KOPT-K1 (cell line): Measurements from ENCODE around the gene MSL1.

Experiments used
- H3K27ac ChIP-seq: fragments of 200-600 bp; sonication (generic); 2 replicates; pipeline ENCODE4 v1.5.1; 2016; ENCODE audit warnings: antibody characterized with exemption, mild to moderate bottlenecking, low read depth, low read length; ENCODE audit not compliant: poor library complexity, severe bottlenecking
- H3K36me3 ChIP-seq: fragments of 200-600 bp; sonication (generic); 2 replicates; pipeline ENCODE4 v1.5.1; 2017; ENCODE audit warnings: antibody characterized with exemption, mild to moderate bottlenecking, low read length, moderate library complexity; ENCODE audit not compliant: insufficient read depth
- H3K9me3 ChIP-seq: fragments of 200-600 bp; sonication (generic); 2 replicates; pipeline ENCODE4 v1.5.1; 2017; ENCODE audit warnings: antibody characterized with exemption, low read length, mild to moderate bottlenecking; ENCODE audit not compliant: insufficient read depth, poor library complexity, severe bottlenecking

Gene MSL1

DNA sequence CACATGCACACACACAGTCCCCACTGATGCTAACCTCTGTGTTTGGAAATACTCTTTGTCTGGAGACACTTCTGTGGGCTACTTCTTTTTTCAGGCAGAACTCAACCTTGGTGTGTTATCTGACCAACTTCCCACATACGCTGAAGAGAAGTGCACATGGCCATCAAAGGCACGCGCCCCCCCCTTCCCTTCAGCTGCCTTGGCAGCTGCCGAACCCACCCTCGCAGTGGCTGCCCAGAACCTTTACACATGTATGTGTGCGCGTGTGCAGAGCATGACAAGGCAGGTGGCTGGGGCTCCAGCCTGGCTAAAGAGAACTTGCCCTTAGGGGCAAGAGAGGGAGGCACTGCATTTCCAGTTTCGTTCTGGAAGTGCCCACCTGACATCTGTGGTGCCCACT lies 59.4 kb downstream of the MSL1 start:
- no peak overlapping the region for H3K27ac ChIP-seq

DNA sequence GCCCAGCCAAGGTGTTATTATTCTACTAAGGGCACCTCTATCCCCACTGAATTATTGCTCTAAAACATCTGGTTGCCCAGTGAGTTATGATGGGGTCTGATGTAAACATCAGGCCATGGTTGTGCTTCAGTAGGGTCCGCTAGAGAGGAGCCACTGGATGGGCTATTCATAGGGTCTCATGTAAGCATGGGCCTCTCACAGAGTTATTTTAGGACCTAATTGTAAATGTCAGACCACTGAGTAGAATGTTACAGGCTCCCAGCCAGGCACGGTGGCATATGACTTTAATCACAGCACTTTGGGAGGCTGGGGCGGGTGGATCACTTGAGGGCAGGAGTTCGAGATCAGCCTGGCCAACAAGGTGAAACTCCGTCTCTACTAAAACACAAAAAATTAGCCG lies 60.8 kb downstream of the MSL1 start:
- peaks cover 12% of the 10 kb centered on the region; the same call in 1 of the 2 replicates for H3K36me3 ChIP-seq
- H3K9me3 ChIP-seq = no peaks in the 10 kb centered on the region
- no peak overlapping the region for H3K27ac ChIP-seq

More for the DNA sequence above, 59.4 kb downstream of the MSL1 start:
- peaks cover 21% of the 10 kb centered on the region for H3K36me3 ChIP-seq
- H3K9me3 ChIP-seq = no peaks in the 10 kb centered on the region
